HS-27A (cell line): Measurements from ENCODE around the gene LCE2D.
"Not testable (repeated sequence)": the region's sequence is repeated elsewhere in the genome, so short reads cannot be mapped to it uniquely, and the experiment has no call there.

Source experiments
- DNase-seq: peaks from one replicate; pipeline ENCODE4 v3.0.0-alpha.2; 2012; ENCODE audit warnings: low read depth, missing footprints

LCE2D gene

DNA sequence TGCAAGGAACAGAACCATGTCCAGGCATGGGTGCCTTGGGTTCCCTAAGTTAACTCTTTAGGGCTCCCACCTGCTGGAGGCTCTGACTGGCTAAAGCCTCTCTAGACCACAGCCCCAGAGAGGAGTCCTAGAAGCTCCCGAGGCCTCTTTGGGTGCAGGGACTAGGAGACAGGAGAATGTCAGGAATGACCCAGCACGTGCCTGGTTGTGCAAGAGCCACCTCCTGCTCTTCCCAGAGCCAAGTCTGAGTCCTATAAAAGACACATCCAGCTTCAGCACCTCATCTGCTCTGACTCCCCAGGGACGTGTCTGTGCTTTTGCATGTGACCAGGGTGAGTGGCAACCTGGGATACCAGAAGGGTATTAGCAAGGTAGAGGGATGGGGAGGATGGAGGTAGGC is at the start of gene LCE2D:
Gene LCE2D, plus strand, starts transcription at position 283 of the 400 bp plus-strand sequence. CDS start 726 bp downstream, outside the sequence.
- no peak for DNase-seq

DNA sequence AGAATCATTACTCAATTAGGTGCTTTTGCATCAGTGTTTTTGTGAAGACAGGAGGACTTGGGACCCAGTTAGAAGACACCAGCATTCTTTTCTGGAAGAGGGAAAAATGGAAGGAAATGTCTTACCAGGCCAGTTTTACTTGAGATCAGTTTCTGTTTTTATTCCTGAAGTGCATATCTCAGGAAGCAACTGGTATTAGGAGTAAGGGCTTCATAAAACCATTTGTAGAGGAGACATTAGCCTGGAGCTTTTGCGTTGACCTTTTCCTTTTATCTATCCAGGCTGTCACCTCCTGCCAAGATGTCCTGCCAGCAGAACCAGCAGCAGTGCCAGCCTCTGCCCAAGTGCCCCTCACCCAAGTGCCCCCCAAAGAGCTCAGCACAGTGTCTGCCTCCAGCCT is 49.7 kb upstream of the LCE2D start, which contains the start of gene LCE3B:
Gene LCE3B, plus strand, starts transcription at position 301 of the 400 bp plus-strand sequence. Its CDS starts 0 bp downstream, at position 301.
- DNase-seq: no peak

GRCh38 chr1:152621993-152622392 is 41.2 kb upstream of the LCE2D start:
- DNase-seq: no peak

- no peak for DNase-seq
These were observed 40.4 kb upstream of the LCE2D start, which contains the start of gene LCE3A for GRCh38 chr1:152622803-152623202. LCE3A (minus strand) TSS chr1:152623103; CDS start chr1:152623103, 0 bp downstream.

DNA sequence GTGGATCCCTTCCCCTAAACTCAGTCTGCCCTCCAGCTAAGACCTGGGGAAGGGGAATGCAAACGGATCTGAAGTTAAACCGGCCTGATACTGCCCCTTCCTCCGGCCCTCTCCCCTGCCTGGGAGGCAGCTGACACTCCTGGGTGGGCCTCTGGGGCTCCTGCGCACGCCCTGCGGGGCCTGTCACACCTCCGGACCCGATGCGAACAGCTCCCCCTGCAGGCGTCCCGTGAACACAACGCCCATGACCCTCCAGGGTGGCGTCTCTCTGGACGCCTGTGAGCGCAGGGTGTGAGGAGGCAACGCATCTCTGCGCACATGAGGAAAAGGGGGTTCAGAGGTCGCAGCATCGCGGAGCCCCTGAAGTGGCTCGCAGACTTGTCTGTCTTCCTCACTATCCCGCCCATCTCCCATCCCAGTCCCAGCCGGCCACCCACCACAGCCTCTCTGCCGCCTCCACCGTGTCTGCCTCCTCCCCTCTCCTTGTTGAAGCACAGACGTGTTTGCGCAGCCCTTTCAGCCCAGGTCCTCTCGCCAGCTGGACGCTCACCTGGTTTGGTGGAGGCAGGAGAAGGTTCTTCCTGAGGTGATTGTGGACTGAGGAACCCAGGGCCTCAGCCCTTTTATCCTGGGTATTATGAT is 39.9 kb upstream of the LCE2D start:
- DNase-seq: no peak

- DNase-seq: no peak
These were observed 36.4 kb upstream of the LCE2D start for GRCh38 chr1:152626744-152627143.

- no peak for DNase-seq
These were observed 32.6 kb upstream of the LCE2D start for GRCh38 chr1:152630596-152630995.

DNA sequence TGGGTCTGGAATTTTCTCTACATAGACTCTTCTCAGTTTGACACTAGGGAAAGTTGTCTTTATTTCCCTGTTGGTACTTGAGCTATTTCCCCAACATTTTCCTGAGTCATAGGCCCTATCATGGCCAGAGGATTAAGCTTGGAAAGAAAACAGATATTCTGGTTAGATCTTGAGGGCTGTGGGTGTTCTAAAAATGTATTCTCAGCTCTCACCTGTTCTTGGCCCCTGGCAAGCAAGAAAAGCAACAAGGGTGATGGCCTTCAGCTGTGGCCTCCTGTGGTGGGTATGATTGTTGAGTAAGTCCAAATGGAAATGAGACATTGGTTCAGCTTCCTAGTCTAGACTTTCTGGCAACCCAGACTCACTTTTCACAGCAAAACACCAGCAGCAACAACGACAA is 22.8 kb upstream of the LCE2D start:
- DNase-seq: no peak

DNA sequence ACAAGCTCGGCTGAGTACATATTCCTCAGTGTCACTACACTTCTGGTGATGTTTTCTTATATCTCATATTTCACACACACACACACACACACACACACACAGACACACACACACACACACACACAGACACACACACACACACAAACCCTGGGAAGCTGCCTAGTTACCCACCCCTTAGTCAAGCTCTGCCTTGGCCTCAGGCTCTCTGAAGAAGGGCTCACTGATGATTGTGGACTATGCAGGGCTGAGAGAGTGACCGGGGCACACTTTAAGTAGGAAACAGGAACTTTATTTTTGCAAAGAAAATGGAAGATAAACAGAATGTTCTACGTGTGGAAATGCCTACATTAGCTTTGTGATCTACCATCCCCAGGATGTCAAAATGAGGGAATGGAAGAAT is 19.2 kb upstream of the LCE2D start:
- no peak for DNase-seq

- DNase-seq: no peak
These were observed 18.0 kb upstream of the LCE2D start for GRCh38 chr1:152645146-152645545.

- DNase-seq: no peak
These were observed 16.5 kb upstream of the LCE2D start for GRCh38 chr1:152646656-152647055.

GRCh38 chr1:152654110-152654509 is 9.1 kb upstream of the LCE2D start:
- DNase-seq: peak; percentile 45

DNA sequence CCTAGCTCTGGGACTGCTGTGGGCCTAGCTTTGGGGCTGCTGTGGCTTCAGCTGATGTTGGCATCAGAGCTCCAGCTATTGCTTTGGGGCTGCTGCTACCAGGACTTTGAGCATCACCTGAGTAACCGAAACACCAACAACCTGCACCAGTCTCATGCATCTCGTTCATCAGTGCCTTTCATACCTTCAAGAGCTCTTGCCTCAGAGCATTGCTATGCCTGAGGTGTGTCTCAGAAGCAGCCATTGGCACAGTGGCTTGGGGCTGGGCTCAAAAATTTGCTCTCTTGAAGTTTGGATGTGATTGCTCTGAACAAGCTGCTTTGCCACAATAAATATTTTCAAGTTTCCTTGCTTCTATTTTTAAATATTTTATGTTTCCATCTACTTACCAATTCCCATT is 6.7 kb upstream of the LCE2D start:
- no peak for DNase-seq

- DNase-seq: no peak
These were observed 5.5 kb upstream of the LCE2D start for GRCh38 chr1:152657677-152658076.

DNA sequence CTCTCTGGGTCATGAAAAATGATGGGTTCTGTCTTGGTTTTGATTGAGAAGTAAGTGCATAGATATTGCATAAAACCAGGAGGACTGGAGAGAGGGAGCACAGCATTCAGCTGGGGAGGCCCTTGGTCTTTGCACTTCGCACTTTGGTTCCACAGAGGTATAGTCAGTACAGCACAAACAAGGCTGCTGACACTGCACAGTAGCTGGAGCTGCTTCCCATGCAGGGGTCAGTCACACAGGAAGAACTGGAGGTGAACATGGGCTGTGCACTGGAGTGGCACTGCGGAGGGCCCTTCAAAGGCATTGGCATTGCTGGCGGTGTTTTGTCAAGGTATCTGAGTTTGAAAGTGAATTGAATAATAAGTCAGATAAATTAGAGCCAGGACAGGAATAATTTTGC is 4.5 kb upstream of the LCE2D start:
- no peak for DNase-seq

DNA sequence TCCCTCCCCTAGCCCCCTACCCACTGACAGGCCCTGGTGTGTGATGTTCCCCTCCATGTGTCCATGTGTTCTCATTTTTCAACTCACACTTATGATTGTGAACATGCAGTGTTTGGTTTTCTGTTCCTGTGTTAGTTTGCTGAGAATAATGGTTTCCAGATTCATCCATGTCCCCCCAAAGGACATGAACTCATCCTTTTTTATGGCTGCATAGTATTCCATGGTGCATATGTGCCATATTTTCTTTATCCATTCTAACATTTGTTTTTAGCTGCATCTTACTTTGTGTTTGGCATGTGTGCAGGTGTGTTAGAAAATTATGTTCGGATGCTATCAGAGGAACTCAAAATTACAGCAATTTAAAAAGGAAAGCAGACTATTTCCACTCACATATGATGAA is 3.0 kb downstream of the LCE2D start:
- not testable (repeated sequence) for DNase-seq

GRCh38 chr1:152667648-152668047 is 4.5 kb downstream of the LCE2D start:
- no peak for DNase-seq

DNA sequence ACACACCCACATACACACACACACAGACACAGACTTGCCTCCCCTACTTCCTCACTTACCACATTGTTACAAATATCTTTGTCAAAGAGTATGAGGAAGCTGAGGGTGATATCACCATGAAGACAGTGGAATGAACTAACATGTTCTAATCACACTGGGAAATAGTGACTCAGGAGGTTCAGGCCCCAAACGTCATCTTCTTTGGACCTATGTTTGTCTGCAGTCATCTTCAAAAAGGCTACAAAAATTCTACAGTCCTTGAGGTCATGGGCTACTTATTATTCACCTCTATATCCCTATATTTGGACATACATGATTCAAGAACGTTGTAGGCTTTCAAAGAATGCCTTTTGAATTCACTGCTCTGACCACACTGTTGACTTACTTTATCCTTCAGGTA is 9.8 kb downstream of the LCE2D start:
- no peak for DNase-seq

GRCh38 chr1:152674983-152675382 is 11.8 kb downstream of the LCE2D start, which contains the start of gene LCE2C:
LCE2C (plus strand) TSS chr1:152675279; CDS start chr1:152676016, 737 bp downstream.
- not testable (repeated sequence) for DNase-seq

GRCh38 chr1:152679459-152679858 is 16.3 kb downstream of the LCE2D start:
- DNase-seq: no peak

GRCh38 chr1:152681616-152682015 is 18.4 kb downstream of the LCE2D start:
- DNase-seq: no peak

- DNase-seq: no peak
These were observed 20.7 kb downstream of the LCE2D start for GRCh38 chr1:152683846-152684245.

GRCh38 chr1:152685823-152686222 is 22.6 kb downstream of the LCE2D start, which contains the start of gene LCE2B:
LCE2B (plus strand) TSS chr1:152686123; CDS start chr1:152686844, 721 bp downstream.
- not testable (repeated sequence) for DNase-seq
